ENCODE measurements around the gene PRRT1B. TPM values are rescaled to one million over a fixed set of nuclear protein-coding genes. Genes with fewer than 3 reads are reported as not detected.
A peak's percentile ranks its signal among the peaks of the same experiment; 100 is the strongest.

The PRRT1B gene
- total and polyA plus RNA-seq, 2 of the 4 experiments (the other 2 are of a cell fraction) = not detected

DNA sequence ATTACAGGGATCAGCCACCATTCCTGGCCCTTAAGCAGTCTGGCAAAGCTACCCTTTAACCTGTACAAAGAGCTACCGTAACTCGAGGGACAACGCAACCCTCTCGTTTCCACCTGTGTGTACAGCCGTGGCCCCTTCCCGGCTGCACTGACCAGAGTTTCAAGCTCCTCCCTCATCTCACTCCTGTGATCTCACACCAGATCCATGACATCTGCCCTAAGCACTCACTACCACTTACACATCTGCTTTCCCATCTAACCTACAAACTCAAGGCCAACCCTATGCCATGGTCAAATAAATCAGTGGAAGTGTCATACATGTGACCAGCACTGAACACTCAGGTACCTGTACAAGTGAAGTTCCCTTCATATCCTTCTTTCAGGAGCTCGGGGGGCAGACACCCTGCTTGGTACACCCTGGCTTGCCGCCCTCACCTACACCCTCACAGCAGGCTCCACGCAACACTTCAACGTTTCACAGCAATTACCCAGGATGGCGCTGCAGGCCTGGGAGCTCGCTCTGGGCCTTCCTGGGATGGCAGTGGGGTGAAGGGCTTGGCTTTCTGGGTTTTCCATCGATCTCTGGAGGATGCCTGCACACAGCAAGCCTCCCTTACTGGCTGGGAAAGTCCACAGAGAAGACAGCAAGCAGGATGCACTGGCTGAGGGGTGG lies 61.7 kb downstream of the PRRT1B start:
- H4K20me1 ChIP-seq (ENCODE audit: insufficient read depth, low read length) = peaks cover 10% of the 10 kb centered on the region
- H3K4ac ChIP-seq (ENCODE audit: low read depth, low read length) = peak overlapping the region; percentile 97
- TF ChIP-seq RCOR1 (IDR thresholded peaks at IDR 0.05; ENCODE audit: insufficient replicate concordance, low read length) (no peak), MAFK (IDR thresholded peaks at IDR 0.05; ENCODE audit: low read depth, low read length) (no peak), SMC3 (IDR thresholded peaks at IDR 0.05; ENCODE audit: low read depth, low read length) (no peak)
- H3K9me1 ChIP-seq (ENCODE audit: insufficient read depth, low read length) = peaks cover 36% of the 10 kb centered on the region
- peak overlapping the region; percentile 20; the same call in 1 of the 2 replicates for H3K23ac ChIP-seq (ENCODE audit: low read depth, low read length)
- H2BK5ac ChIP-seq (ENCODE audit: low read depth, low read length, poor library complexity, severe bottlenecking) = no peak overlapping the region
- H4K91ac ChIP-seq (ENCODE audit: insufficient read depth, low read depth, low read length) = peak overlapping the region; percentile 96; the same call in 1 of the 2 replicates
- 100% methylated on average over 5 of the region's 13 CpGs; no CpG with 5 or more reads in 1 of the 2 experiments for WGBS, 2 experiments (ENCODE audit: extremely low coverage in 2 of 2, insufficient read length in 1 of 2)
- H4K8ac ChIP-seq (ENCODE audit: low read depth in 2 of 2, low read length in 2 of 2) = peak overlapping the region in 1 of 2 experiments; percentile 89; a peak in 1 of 4 replicates
- peaks cover 4 to 22% of the 10 kb centered on the region in 2 experiments; a peak in 3 of 4 replicates for H3K79me1 ChIP-seq (ENCODE audit: low read depth in 1 of 2, low read length in 2 of 2)
- peak overlapping the region; percentile 86 for H3K14ac ChIP-seq (replicated peaks; ENCODE audit: low read depth, low read length)
- ATAC-seq (ENCODE audit: low read depth) (no peak), DNase-seq (no peak)
- no peak overlapping the region for H3K9ac ChIP-seq (ENCODE audit: low read depth, low read length)
- no peaks in the 10 kb centered on the region for H3K9me3 ChIP-seq (ENCODE audit: control insufficient read depth, insufficient read depth, low read length)
- in situ Hi-C loops (cut with MboI; ENCODE audit: low sequenced_read_pairs) = no loop called here
- no peak overlapping the region for H3K4me3 ChIP-seq (ENCODE audit: insufficient read depth, low read depth, low read length)
- no peak overlapping the region for H3K27ac ChIP-seq (ENCODE audit: insufficient read depth, low read length)
- H3K56ac ChIP-seq (ENCODE audit: extremely low read depth, insufficient read depth, low read length) = no peak overlapping the region
- H2AFZ ChIP-seq (replicated peaks; ENCODE audit: low read length, poor library complexity) = peak overlapping the region; percentile 7
- dilution Hi-C loops (cut with HindIII; ENCODE audit: low sequenced_read_pairs, unreplicated experiment) = no loop called here
- ChIA-PET POLR2A (ENCODE audit: unreplicated experiment) (no interaction called here), CTCF (interaction anchor here (1.7 kb wide), 1 partner anchor 133 kb away, joined by 5 read pairs; the partner anchor contains the start of gene RAPGEF1)
- BruUV-seq (replicated peaks) = no TSS peak
- 0 out of 2 replicates have a peak overlapping the region, but pooled peaks have one; percentile 9 for H4K5ac ChIP-seq (ENCODE audit: low read depth, low read length)
- peak overlapping the region; percentile 43 for H2AK9ac ChIP-seq (replicated peaks; ENCODE audit: low read depth, low read length, poor library complexity)
- no peaks in the 10 kb centered on the region for H3K27me3 ChIP-seq (ENCODE audit: control insufficient read depth, insufficient read depth, low read length)
- H3K4me1 ChIP-seq (ENCODE audit: control insufficient read depth, insufficient read depth, low read length) = peaks cover 35% of the 10 kb centered on the region
- peak overlapping the region; percentile 93 for H2AK5ac ChIP-seq (ENCODE audit: low read depth, low read length)
- intact Hi-C loops (cut with micrococcal nuclease) = loop anchor here (5.0 kb wide), 1 partner anchor 50 kb away; no protein-coding TSS in a partner anchor
- H2BK120ac ChIP-seq (ENCODE audit: low read depth, low read length) = peak overlapping the region; percentile 94; the same call in 1 of the 2 replicates
- no peak overlapping the region for H3K4me2 ChIP-seq (ENCODE audit: low read depth, low read length)
- H3K36me3 ChIP-seq (ENCODE audit: control insufficient read depth, insufficient read depth, low read length) = peaks cover 1% of the 10 kb centered on the region
- H2BK20ac ChIP-seq (ENCODE audit: low read depth, low read length) = peak overlapping the region; percentile 57
- H2BK15ac ChIP-seq (ENCODE audit: low read depth, low read length) = peak overlapping the region; percentile 79; the same call in 1 of the 3 replicates
- no peak overlapping the region for H3K18ac ChIP-seq (ENCODE audit: low read depth, low read length)

All from IMR-90 (cell line).